ENCODE data around the gene THAP7.

DNA sequence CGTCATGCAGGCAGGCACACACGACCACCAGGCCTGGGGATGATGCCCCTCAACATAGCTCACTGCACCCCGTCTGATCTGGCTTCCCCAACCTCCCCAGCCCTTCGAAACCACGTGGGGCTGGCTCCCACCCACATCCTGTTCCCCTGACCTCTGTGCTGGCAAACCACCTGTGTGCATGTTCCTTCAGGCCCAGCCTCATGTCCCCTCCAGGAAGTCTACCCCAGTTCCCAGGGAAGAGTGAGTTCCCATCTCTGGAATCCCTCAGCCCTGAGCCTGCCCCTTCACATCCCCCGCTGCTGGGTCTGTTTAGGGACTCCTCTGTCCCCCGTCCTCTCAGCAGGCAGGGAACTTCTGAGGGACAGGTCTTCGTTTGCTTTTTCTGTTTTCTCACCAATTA lies 23.3 kb upstream of the THAP7 start:
- no peak for TF ChIP-seq POLR2A (IDR thresholded peaks at IDR 0.05)
- TF ChIP-seq, protein P1, sequence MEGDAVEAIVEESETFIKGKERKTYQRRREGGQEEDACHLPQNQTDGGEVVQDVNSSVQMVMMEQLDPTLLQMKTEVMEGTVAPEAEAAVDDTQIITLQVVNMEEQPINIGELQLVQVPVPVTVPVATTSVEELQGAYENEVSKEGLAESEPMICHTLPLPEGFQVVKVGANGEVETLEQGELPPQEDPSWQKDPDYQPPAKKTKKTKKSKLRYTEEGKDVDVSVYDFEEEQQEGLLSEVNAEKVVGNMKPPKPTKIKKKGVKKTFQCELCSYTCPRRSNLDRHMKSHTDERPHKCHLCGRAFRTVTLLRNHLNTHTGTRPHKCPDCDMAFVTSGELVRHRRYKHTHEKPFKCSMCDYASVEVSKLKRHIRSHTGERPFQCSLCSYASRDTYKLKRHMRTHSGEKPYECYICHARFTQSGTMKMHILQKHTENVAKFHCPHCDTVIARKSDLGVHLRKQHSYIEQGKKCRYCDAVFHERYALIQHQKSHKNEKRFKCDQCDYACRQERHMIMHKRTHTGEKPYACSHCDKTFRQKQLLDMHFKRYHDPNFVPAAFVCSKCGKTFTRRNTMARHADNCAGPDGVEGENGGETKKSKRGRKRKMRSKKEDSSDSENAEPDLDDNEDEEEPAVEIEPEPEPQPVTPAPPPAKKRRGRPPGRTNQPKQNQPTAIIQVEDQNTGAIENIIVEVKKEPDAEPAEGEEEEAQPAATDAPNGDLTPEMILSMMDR (IDR thresholded peaks at IDR 0.05), result no peak
- TF ChIP-seq EP300 (IDR thresholded peaks at IDR 0.05), result no peak
